Peyer's patch (tissue), 4 donors: ENCODE data around the gene LIMK1. TPM values are rescaled to one million over a fixed set of nuclear protein-coding genes. Genes with fewer than 3 reads are reported as not detected.

Experiments
- DNase-seq, 3 donors: peaks; one replicate each; pipeline ENCODE4 v3.0.0-alpha.2; 2017 to 2019
- H3K27ac ChIP-seq, 4 donors: fragments of 200-600 bp; sonication (generic); one replicate each; pipeline ENCODE4 v1.5.1; 2016 to 2019
- H3K27me3 ChIP-seq, 2 donors: fragments of 200-600 bp; sonication (generic); one replicate each; pipeline ENCODE4 v1.5.1; 2019
- H3K36me3 ChIP-seq, 3 donors: fragments of 200-600 bp; sonication (generic); one replicate each; pipeline ENCODE4 v1.5.1; 2016 to 2019
- H3K4me1 ChIP-seq, 4 donors: fragments of 200-600 bp; sonication (generic); one replicate each; pipeline ENCODE4 v1.5.1; 2016 to 2019
- H3K4me3 ChIP-seq, 4 donors: fragments of 200-600 bp; sonication (generic); 1 replicate in 3 of 4; 2 replicates in 1 of 4; pipeline ENCODE4 v1.5.1; 2016 to 2019; ENCODE audit warnings: mild to moderate bottlenecking in 1 of 4
- H3K9me3 ChIP-seq, 4 donors: fragments of 200-600 bp; sonication (generic); one replicate each; pipeline ENCODE4 v1.5.1; 2016 to 2019; ENCODE audit warnings: mild to moderate bottlenecking in 1 of 4
- POLR2A ChIP-seq, 2 donors: fragments of 450-650 bp; IDR thresholded peaks; one replicate each; pipeline ENCODE4 v1.5.1; 2017; ENCODE audit warnings: antibody characterized with exemption in 2 of 2, mild to moderate bottlenecking in 2 of 2, moderate library complexity in 2 of 2
- total RNA-seq, 4 donors: library from RNA; depleted of rRNA; stranded (reverse); fragments of >200 nt; gene quantifications; one replicate each; pipeline ENCODE4 v1.1.0, GENCODE V29; 2016
- TF ChIP-seq, protein P1 (sequence below), 6 experiments: fragments of 450-650 bp in 4 of 6; fragments of 200-600 bp in 2 of 6; sonication (generic) in 1 of 6; IDR thresholded peaks; one replicate each; pipeline ENCODE4 v1.5.1; 2017 to 2019; ENCODE audit warnings: antibody characterized with exemption in 6 of 6, mild to moderate bottlenecking in 3 of 6, moderate library complexity in 1 of 6

Gene LIMK1
- total RNA-seq, 4 donors from 2014 or later: 3.7 to 38.0 (median 11.7) TPM

- H3K36me3 ChIP-seq: no peaks in the 10 kb centered on the region
- no peak overlapping the region for H3K27ac ChIP-seq
- DNase-seq: no peak
- no peaks in the 10 kb centered on the region for H3K4me1 ChIP-seq
- H3K4me3 ChIP-seq: no peak overlapping the region
- no peaks in the 10 kb centered on the region for H3K9me3 ChIP-seq
- no peaks in the 10 kb centered on the region for H3K27me3 ChIP-seq
- no peak for TF ChIP-seq POLR2A (IDR thresholded peaks at IDR 0.05)
- TF ChIP-seq, protein P1, sequence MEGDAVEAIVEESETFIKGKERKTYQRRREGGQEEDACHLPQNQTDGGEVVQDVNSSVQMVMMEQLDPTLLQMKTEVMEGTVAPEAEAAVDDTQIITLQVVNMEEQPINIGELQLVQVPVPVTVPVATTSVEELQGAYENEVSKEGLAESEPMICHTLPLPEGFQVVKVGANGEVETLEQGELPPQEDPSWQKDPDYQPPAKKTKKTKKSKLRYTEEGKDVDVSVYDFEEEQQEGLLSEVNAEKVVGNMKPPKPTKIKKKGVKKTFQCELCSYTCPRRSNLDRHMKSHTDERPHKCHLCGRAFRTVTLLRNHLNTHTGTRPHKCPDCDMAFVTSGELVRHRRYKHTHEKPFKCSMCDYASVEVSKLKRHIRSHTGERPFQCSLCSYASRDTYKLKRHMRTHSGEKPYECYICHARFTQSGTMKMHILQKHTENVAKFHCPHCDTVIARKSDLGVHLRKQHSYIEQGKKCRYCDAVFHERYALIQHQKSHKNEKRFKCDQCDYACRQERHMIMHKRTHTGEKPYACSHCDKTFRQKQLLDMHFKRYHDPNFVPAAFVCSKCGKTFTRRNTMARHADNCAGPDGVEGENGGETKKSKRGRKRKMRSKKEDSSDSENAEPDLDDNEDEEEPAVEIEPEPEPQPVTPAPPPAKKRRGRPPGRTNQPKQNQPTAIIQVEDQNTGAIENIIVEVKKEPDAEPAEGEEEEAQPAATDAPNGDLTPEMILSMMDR (IDR thresholded peaks at IDR 0.05): no peak
Measured at GRCh38 chr7:74130518-74130917, 46.9 kb downstream of the LIMK1 start.

DNA sequence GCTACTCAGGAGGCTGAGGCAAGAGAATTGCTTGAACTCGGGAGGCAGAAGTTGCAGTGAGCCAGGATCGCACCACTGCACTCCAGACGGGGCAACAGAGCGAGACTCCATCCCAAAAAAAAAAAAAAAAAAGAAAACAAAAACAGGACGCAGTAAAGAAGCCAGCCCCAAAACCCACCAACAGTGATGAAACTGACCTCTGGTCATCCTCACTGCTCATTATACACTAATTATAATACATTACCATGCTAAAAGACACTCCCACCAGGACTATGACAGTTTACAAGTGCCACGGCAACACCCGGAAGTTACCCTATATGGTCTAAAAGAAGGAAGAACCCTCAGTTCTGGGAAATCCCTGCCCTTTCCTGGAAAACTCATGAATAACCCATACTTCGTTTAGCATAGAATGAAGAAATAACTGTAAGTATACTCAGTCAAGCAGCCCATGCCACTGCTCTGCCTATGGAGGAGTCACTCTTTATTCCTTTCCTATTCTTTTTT, 50.6 kb downstream of the LIMK1 start:
- Histone ChIP-seq H3K9me3 (no peaks in the 10 kb centered on the region), H3K27me3 (no peaks in the 10 kb centered on the region), H3K4me1 (no peaks in the 10 kb centered on the region), H3K27ac (no peak overlapping the region), H3K4me3 (no peak overlapping the region), H3K36me3 (no peaks in the 10 kb centered on the region)
- TF ChIP-seq, protein P1 (IDR thresholded peaks at IDR 0.05): no peak
- no peak for TF ChIP-seq POLR2A (IDR thresholded peaks at IDR 0.05)
- no peak for DNase-seq

DNA sequence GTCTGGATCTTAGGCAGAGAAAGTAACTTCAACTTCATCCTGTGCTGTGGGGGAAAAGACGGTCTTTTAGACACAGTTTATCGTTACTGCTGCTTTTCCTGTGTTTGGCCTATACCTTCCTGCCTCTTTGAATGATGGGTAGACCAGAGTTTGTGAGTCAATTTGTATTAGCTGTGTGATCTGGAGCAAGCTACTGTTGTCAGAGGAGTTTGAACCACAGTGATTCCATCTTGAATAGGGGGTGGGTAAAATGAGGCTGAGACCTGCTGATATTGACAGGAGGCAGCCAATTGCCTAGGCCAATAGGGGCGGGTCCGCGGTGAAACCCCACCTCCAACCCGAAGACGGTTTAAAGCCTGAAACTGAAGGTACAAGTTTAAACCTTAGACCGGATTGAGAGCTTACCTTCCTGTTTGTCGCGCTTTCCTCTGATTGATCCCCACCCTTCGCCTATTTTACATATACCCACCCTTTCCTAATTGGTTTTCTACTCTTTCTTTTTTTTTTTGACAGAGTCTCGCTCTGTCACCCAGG, 54.8 kb downstream of the LIMK1 start:
- no peak overlapping the region for H3K4me3 ChIP-seq
- no peaks in the 10 kb centered on the region for H3K4me1 ChIP-seq
- H3K27ac ChIP-seq: no peak overlapping the region
- no peaks in the 10 kb centered on the region for H3K27me3 ChIP-seq
- H3K9me3 ChIP-seq: no peaks in the 10 kb centered on the region
- TF ChIP-seq, protein P1 (IDR thresholded peaks at IDR 0.05): no peak
- no peak for DNase-seq
- H3K36me3 ChIP-seq: no peaks in the 10 kb centered on the region

DNA sequence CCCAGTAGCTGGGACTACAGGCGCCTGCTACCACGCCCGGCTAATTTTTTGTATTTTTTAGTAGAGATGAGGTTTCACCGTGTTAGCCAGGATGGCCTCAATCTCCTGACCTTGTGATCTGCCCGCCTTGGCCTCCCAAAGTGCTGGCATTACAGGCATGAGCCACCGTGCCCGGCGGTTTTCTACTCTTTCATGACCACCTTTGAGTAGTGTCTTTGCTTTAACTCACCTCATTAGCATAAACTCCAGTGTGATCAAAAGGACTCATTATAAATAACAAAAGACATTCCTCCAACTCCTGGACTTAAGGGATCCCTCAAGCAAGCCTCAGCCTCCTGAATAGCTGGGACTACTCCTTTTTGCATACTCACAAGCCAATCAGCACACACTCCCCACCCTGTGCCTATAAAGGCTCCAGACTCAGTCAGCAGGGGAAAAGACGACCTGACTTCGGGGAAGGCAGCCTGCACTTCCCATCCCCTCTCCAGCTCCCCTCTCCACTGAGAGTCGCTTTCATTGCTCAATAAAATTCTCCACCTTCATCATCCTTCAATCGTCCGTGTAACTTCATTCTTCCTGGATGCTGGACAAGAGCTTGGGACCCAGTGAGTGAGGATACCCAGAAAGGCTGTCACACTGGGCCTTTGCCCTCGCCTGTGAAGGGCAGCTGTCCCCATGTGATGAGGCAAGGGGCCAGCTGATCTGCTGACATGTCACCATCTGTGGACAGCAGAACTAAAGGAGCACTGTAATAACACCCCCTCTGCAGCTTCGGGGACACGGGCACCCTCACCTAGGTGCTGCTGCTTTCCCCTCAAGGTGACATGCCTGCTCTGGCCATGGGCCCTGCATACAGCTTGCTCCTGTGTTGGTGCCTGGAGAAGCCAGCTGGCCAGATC, 55.6 kb downstream of the LIMK1 start:
- TF ChIP-seq, protein P1 (IDR thresholded peaks at IDR 0.05): no peak
- TF ChIP-seq POLR2A (IDR thresholded peaks at IDR 0.05): no peak

DNA sequence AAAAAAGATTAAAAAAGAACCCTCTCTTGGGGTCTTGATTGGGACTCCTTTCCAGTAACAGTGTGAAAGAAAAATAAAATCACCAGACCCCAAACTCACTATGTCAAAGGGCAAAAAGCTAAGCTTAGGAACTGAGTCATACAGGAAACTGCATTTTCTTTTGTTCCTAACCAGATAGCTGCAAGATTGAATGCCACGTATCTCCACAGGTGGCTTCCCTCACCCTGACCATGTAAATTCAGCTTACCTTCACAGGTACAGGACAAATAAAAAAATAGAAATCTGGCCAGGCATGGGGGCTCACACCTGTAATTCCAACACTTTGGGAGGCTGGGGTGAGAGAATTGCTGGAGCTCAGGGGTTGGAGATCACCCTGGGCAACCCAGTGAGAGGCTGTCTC, 58.1 kb downstream of the LIMK1 start:
- Histone ChIP-seq H3K9me3 (peaks cover 0 to 11% (median 0%) of the 10 kb centered on the region in 4 donors), H3K4me1 (no peaks in the 10 kb centered on the region), H3K36me3 (no peaks in the 10 kb centered on the region), H3K4me3 (no peak overlapping the region), H3K27ac (no peak overlapping the region), H3K27me3 (no peaks in the 10 kb centered on the region)
- TF ChIP-seq, protein P1 (IDR thresholded peaks at IDR 0.05): no peak
- TF ChIP-seq POLR2A (IDR thresholded peaks at IDR 0.05): no peak
- DNase-seq: no peak

More for the DNA sequence above, 55.6 kb downstream of the LIMK1 start:
- no peaks in the 10 kb centered on the region for H3K27me3 ChIP-seq
- no peaks in the 10 kb centered on the region for H3K9me3 ChIP-seq
- no peak overlapping the region for H3K4me3 ChIP-seq
- DNase-seq: no peak
- no peaks in the 10 kb centered on the region for H3K4me1 ChIP-seq
- no peak overlapping the region for H3K27ac ChIP-seq
- H3K36me3 ChIP-seq: no peaks in the 10 kb centered on the region
